GM12874 (cell line): ENCODE measurements around the gene RAET1E.

Experiments used
- CTCF ChIP-seq: IDR thresholded peaks from 2 replicates; pipeline ENCODE4 v1.5.1; 2011; ENCODE audit warnings: low read depth, mild to moderate bottlenecking, control low read depth, low read length, moderate library complexity; ENCODE audit not compliant: insufficient read depth

Gene RAET1E

GRCh38 chr6:149860834-149861602 lies 36.9 kb downstream of the RAET1E start:
- no peak for TF ChIP-seq CTCF

- no peak for TF ChIP-seq CTCF
Measured at GRCh38 chr6:149860513-149860833, 37.4 kb downstream of the RAET1E start.

- TF ChIP-seq CTCF = no peak
Measured at GRCh38 chr6:149859938-149860337, 38.0 kb downstream of the RAET1E start.

- no peak for TF ChIP-seq CTCF
Measured at GRCh38 chr6:149859368-149859767, 38.5 kb downstream of the RAET1E start.

- no peak for TF ChIP-seq CTCF
Measured at GRCh38 chr6:149857541-149857940, 40.4 kb downstream of the RAET1E start.

- TF ChIP-seq CTCF = no peak
Measured at GRCh38 chr6:149856256-149856994, 41.5 kb downstream of the RAET1E start.

- TF ChIP-seq CTCF = no peak
Measured at GRCh38 chr6:149855741-149856140, 42.2 kb downstream of the RAET1E start.
